Measurements from ENCODE around the gene NLGN1.

DNA sequence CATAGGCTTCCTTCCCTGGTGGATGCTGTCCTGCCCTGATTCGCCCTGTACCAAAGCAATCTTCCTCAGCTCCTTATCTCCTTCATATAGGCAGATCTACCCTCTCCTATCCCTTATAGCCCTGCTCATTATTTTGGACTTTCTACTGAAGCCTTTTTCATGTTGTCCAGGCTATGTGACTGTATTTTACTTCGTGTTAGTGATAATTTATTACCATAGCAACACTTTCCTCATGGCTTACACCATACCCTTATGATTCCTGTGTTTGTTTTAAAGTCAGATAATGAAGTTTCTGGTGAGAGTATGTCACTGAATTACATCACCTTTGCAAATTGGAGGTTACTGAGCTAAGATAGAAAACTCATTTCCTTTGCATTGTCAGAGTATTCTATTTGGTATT is 352.6 kb downstream of the NLGN1 start:
- TF ChIP-seq ARNTL (CRISPR knock-in tag; IDR thresholded peaks at IDR 0.05; ENCODE audit: borderline replicate concordance, low read depth) (no peak), BACH2 (CRISPR knock-in tag; IDR thresholded peaks at IDR 0.05; ENCODE audit: borderline replicate concordance) (no peak), ZNF70 (CRISPR knock-in tag; IDR thresholded peaks at IDR 0.05) (no peak), TOX (CRISPR knock-in tag; IDR thresholded peaks at IDR 0.05; ENCODE audit: borderline replicate concordance) (no peak), OSR1 (CRISPR knock-in tag; IDR thresholded peaks at IDR 0.05) (no peak), ZFP30 (CRISPR knock-in tag; IDR thresholded peaks at IDR 0.05) (no peak), ZFP3 (CRISPR knock-in tag; IDR thresholded peaks at IDR 0.05) (no peak), ZNF8 (CRISPR knock-in tag; IDR thresholded peaks at IDR 0.05) (no peak), TCF4 (CRISPR knock-in tag; IDR thresholded peaks at IDR 0.05; ENCODE audit: borderline replicate concordance) (no peak)
- TF ChIP-seq, protein P1, sequence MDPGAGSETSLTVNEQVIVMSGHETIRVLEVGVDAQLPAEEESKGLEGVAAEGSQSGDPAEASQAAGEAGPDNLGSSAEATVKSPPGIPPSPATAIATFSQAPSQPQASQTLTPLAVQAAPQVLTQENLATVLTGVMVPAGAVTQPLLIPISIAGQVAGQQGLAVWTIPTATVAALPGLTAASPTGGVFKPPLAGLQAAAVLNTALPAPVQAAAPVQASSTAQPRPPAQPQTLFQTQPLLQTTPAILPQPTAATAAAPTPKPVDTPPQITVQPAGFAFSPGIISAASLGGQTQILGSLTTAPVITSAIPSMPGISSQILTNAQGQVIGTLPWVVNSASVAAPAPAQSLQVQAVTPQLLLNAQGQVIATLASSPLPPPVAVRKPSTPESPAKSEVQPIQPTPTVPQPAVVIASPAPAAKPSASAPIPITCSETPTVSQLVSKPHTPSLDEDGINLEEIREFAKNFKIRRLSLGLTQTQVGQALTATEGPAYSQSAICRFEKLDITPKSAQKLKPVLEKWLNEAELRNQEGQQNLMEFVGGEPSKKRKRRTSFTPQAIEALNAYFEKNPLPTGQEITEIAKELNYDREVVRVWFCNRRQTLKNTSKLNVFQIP (CRISPR knock-in tag; IDR thresholded peaks at IDR 0.05; ENCODE audit: borderline replicate concordance, low read depth), result no peak
- TF ChIP-seq, protein P2, sequence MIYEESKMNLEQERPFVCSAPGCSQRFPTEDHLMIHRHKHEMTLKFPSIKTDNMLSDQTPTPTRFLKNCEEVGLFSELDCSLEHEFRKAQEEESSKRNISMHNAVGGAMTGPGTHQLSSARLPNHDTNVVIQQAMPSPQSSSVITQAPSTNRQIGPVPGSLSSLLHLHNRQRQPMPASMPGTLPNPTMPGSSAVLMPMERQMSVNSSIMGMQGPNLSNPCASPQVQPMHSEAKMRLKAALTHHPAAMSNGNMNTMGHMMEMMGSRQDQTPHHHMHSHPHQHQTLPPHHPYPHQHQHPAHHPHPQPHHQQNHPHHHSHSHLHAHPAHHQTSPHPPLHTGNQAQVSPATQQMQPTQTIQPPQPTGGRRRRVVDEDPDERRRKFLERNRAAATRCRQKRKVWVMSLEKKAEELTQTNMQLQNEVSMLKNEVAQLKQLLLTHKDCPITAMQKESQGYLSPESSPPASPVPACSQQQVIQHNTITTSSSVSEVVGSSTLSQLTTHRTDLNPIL (CRISPR knock-in tag; IDR thresholded peaks at IDR 0.05; ENCODE audit: low read depth), result no peak

Data from SK-N-SH treated with all-trans-retinoic acid at 6 μM for 48 hours (cell line).